Effector memory CD8-positive, alpha-beta T cell (primary cell): ENCODE measurements around the gene NEMP2.
A peak's percentile ranks its signal among the peaks of the same experiment; 100 is the strongest.
"Not testable (repeated sequence)": the region's sequence is repeated elsewhere in the genome, so short reads cannot be mapped to it uniquely, and the experiment has no call there.

ENCODE experiments used
- ATAC-seq: fragments of 150-1000 bp; cut with Tn5 transposase; replicated peaks from 2 replicates; pipeline ENCODE4 v1.10.0; 2021; ENCODE audit warnings: mild to moderate bottlenecking, moderate library complexity
- DNase-seq, 3 experiments: peaks; one replicate each; pipeline ENCODE4 v3.0.0; 2021
- H3K27ac Mint-ChIP-seq, 2 donors: one replicate each; pipeline ENCODE4 v1.8.0; 2022; ENCODE audit warnings: mild to moderate bottlenecking in 2 of 2, mixed read lengths in 2 of 2, moderate library complexity in 2 of 2
- H3K27me3 Mint-ChIP-seq, 2 donors: one replicate each; pipeline ENCODE4 v1.8.0; 2022; ENCODE audit warnings: mixed read lengths in 2 of 2
- H3K36me3 Mint-ChIP-seq: one replicate; pipeline ENCODE4 v1.8.0; 2022; ENCODE audit warnings: mild to moderate bottlenecking, moderate library complexity, mixed read lengths; ENCODE audit not compliant: insufficient read depth
- H3K4me1 Mint-ChIP-seq, 2 donors: one replicate each; pipeline ENCODE4 v1.8.0; 2022; ENCODE audit warnings: low read depth in 2 of 2, mixed read lengths in 2 of 2
- H3K4me3 Mint-ChIP-seq, 2 donors: one replicate each; pipeline ENCODE4 v1.8.0; 2022; ENCODE audit warnings: mild to moderate bottlenecking in 2 of 2, mixed read lengths in 2 of 2, moderate library complexity in 2 of 2
- H3K9me3 Mint-ChIP-seq, 2 donors: one replicate each; pipeline ENCODE4 v1.8.0; 2022; ENCODE audit warnings: mixed read lengths in 2 of 2

The NEMP2 gene

DNA sequence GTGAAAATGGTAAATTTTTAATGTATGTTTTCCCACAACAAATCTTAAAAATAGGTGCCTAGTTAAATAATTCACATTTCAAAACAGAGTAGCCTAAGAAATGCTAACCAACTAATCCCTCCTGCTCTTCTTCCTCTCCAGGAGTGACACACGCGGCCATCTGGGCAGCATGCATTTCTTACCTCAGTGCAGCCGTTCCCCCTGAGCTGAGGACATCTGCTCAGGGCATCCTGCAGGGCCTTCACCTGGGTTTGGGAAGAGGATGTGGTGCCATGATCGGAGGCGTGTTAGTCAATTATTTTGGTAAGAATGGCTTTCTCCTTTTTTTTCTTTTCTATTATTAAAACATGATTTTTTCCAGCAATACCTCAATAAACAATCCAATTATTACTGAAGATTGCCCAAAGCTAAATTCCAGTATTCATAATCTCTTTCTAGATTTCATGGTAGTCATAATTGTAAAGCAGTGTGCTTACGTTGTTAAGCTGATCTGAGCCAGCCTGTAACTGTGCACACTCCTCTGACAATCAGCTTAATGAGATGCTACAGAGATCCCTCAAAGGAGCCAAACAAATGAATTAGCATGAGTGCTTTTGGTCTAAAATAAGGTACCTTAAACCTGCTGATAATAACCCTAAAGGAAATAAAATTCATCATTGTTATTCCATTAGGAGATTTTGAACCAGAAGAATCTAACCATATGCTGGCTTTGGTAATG, 45.8 kb downstream of the NEMP2 start:
- H3K9me3 Mint-ChIP-seq = peaks cover 0 to 3% of the 10 kb centered on the region in 2 donors
- DNase-seq (no peak), ATAC-seq (no peak)
- peaks cover 9 to 36% of the 10 kb centered on the region in 2 donors for H3K4me1 Mint-ChIP-seq
- peaks cover 48% of the 10 kb centered on the region for H3K36me3 Mint-ChIP-seq
- no peak overlapping the region for H3K27ac Mint-ChIP-seq
- H3K27me3 Mint-ChIP-seq = no peaks in the 10 kb centered on the region
- no peak overlapping the region for H3K4me3 Mint-ChIP-seq

DNA sequence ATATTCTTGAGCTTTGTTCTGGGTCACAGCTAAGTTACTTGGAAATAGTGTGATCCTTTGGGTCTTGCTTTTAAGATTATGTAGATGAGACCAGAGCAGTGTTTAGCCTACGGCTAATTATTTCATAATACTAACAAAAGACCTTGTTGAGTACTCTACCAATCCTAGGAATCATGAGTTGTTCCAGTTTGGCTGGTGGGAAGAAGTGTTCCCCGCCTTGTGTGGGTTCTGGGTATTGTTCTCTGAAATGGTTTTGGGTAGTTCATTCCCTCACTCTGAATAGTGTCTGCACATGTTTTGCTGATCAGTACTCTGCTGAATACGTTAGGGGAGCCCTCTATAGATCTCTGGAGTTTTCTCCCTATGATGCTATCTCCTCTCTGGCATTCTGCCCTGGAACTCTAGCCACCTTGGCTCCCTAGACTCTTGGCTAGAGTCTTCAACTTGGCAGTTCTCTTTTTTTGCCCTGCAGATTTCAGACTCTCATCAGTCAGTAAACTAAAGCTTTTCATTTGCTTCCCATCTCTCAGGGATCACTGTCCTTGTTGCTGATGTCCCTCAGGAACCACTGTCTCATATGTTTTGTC, 48.4 kb downstream of the NEMP2 start:
- Mint-ChIP-seq H3K4me3 (no peak overlapping the region), H3K27ac (peak overlapping the region in 1 of 2 donors; percentile 79), H3K36me3 (peaks cover 43% of the 10 kb centered on the region), H3K9me3 (no peaks in the 10 kb centered on the region), H3K4me1 (peaks cover 4 to 31% of the 10 kb centered on the region in 2 donors), H3K27me3 (no peaks in the 10 kb centered on the region)
- DNase-seq (no peak), ATAC-seq (no peak)

DNA sequence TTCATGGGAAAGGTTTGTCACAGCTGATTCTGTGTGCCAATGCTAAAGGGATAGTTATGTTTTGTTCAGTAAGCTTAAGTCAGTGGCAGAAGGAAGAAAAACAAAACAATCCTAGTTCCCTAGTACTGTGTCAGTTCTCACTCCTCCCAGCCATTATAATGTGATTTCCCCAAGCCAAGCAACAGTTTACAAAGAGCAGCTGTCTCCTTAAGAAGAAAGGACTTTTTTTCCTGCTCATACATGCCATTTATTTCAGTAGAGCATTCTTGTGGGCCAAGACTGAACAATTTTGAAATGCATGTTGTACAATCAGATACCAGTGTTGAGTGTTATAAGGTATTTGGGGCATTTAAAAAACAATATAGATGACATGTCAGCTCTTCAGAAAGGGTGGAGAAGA, 52.1 kb downstream of the NEMP2 start:
- Mint-ChIP-seq H3K4me3 (no peak overlapping the region), H3K27ac (peak overlapping the region; percentile 58 to 66), H3K36me3 (peaks cover 11% of the 10 kb centered on the region), H3K27me3 (no peaks in the 10 kb centered on the region), H3K9me3 (no peaks in the 10 kb centered on the region), H3K4me1 (peaks cover 10 to 36% of the 10 kb centered on the region in 2 donors)
- ATAC-seq (no peak), DNase-seq (no peak)

DNA sequence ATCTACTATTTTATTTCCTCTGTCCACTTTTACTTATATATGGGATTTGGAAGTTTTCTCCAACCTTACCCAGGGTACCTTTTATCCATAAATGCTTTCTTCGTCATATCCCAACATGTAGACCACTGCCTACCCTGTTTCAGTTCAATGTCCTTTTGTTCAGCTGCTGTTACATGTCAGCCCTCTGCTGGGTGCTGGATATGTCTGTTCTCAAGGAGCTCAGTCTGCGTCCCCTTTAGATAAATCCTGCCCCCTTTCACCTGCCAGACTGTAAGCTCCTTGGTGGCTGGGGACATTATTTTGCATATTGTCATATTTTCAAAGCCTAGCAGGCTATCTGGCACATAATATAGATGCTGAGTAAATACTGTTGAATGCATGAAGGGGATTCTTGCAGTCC, 53.2 kb downstream of the NEMP2 start:
- H3K9me3 Mint-ChIP-seq = no peaks in the 10 kb centered on the region
- no peak for ATAC-seq
- no peak for DNase-seq
- H3K27me3 Mint-ChIP-seq = no peaks in the 10 kb centered on the region
- peak overlapping the region; percentile 58 to 66 for H3K27ac Mint-ChIP-seq
- H3K4me3 Mint-ChIP-seq = no peak overlapping the region
- H3K36me3 Mint-ChIP-seq = peaks cover 8% of the 10 kb centered on the region
- peaks cover 10 to 35% of the 10 kb centered on the region in 2 donors for H3K4me1 Mint-ChIP-seq

DNA sequence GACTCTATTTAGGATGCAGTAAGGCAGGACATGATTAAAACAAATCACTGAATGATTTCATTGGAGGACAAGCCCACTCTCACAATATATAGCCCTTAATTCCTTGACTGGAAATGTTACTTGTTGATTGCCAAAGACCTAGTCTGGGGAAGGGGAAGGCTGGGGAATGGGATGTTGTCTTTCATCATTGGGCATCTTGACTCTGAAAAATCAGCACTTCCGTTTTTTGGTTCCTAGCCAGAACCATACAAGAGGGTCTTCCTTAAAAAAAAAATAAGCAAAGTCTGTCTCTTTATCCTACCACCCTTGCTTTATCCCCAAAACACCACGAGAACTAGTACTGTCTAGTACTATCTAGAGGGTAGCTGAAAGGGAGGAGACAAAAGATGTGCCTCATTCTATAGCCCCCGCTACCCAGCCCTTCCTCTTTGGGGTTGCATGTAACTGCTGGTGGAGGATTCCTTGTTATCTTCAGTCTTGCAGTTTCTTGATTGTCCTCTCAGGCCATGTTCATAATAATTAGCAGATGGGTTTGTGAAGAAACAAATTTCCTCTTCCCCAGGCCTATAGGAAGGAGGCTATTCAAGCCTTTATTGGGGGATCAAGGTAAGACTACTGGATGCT, 55.8 kb downstream of the NEMP2 start:
- Mint-ChIP-seq H3K27me3 (no peaks in the 10 kb centered on the region), H3K4me1 (peaks cover 8 to 25% of the 10 kb centered on the region in 2 donors), H3K4me3 (no peak overlapping the region), H3K9me3 (no peaks in the 10 kb centered on the region), H3K36me3 (peaks cover 3% of the 10 kb centered on the region), H3K27ac (peak overlapping the region; percentile 49 to 90)
- DNase-seq (no peak), ATAC-seq (no peak)

DNA sequence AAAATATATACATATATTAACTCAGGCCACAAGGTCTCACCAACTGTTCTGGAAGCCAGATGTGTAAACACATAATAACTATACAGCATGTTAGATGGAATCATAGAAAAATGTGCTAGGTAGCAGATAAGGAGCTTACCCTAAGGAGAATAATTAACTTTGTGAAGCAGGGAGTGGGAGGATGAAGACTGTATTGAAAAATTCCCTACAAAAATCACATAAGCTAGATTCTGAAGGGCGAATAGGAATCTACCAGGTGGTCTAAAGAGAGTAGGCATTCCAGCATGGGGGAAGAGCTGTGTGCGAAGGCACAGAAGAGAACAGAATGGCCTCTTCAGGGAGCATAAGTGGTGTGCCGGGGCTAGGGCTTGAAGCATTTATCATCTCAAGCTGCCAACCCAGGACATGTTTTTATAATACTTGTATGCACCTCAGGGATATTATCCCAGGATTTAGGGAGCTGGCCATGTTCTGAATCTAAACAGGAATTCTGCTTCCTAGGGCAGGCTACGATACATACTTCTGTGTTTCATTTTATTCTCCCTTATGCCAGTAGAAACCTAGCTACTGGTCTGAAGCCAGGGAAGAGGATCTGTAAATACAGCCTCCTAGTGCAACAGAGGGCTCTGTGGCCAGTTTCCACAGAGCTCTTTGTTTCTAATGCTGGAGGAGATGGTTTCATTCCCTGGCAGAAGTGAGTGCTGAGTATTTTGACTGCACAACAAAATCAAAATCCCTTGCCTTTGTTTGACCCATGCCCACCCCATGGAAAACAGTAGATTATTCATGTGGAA, 56.7 kb downstream of the NEMP2 start:
- no peak for DNase-seq
- H3K36me3 Mint-ChIP-seq = peaks cover 3% of the 10 kb centered on the region
- no peaks in the 10 kb centered on the region for H3K9me3 Mint-ChIP-seq
- no peak overlapping the region for H3K4me3 Mint-ChIP-seq
- H3K27ac Mint-ChIP-seq = peak overlapping the region; percentile 1 to 90
- H3K27me3 Mint-ChIP-seq = no peaks in the 10 kb centered on the region
- ATAC-seq = no peak
- peaks cover 8 to 21% of the 10 kb centered on the region in 2 donors for H3K4me1 Mint-ChIP-seq

DNA sequence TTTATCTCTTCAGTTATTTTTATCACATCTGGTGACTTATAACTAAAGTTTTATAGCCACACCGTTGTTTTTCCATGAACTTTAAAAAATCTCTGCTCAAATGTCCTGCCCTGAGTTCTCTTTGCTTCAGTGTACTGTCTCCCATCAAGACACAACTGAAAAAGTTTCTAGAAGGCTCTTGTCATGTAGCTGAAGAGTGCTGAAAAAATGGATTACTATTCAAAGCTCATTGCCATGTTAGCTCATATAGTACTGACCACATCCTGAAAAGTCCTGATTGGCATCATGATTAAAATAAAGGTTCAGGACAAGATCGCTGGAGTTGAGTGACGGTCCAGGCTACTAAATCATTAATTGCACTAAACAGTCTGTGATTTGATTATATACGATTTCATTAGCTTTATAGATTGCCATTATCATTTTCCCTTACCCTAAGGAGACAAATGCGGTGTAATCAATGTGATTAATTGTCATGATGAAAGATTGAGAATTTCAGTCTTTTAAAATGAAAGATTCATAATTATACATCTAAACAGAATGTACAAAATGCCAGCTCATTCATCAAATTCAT, 64.2 kb downstream of the NEMP2 start:
- DNase-seq (no peak), ATAC-seq (no peak)
- no peaks in the 10 kb centered on the region for H3K27me3 Mint-ChIP-seq
- H3K4me1 Mint-ChIP-seq = peaks cover 16 to 35% of the 10 kb centered on the region in 2 donors
- no peak overlapping the region for H3K4me3 Mint-ChIP-seq
- H3K27ac Mint-ChIP-seq = peak overlapping the region in 1 of 2 donors; percentile 13
- peaks cover 6% of the 10 kb centered on the region for H3K36me3 Mint-ChIP-seq
- no peaks in the 10 kb centered on the region for H3K9me3 Mint-ChIP-seq

DNA sequence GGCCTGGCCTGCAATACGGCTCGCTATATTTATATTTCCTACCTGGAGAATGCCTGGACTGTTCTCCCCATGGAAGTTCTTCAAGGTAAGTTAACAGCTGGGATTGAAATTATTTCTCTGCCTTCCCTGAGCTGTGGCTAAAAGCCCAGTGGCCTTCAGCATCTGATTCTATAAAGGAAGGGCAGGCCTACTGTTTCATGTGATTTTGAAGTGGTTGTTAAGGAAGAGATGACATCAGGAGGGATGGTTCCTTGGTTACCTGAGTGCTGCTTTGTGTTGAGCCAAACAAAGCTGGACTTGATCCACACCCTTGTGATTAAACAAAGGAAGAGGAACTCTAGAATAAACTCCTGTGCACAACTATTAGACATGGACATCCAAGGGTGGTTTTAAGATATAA, 64.8 kb downstream of the NEMP2 start:
- no peaks in the 10 kb centered on the region for H3K9me3 Mint-ChIP-seq
- ATAC-seq (no peak), DNase-seq (no peak)

DNA sequence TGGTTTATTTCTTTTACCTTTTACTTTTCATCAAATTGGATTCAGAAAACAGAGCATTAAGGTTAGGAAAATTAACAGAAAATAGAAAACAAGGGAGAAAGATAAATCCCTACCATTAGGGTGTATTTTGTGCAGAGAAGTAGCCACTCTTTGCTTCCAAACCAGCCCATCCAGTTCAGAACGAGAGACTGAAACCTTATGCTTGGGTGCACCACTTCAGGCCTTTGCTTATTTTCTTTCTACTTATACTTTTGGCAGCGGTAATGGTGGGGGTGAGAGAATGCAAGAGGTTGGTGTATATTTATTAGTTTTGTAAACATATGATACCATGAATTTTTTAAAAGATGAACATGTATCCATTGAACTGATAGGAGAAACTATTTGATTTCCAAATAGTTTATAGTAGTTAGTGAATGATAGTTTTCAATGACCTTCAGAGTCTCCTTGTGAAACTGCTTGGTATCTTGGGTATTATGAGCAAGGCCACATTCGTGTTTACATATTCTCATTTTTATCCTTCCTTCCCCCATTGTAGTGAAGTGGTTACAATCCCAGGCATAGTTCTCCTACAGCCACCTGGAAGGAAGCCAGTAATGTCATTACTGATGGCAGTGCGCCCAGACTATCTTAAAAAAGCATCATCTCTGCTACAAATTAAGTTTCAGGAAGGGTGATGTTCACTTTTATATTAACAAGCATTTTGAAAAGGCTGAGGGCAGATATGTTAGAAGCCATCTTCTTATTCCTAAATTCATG, 65.5 kb downstream of the NEMP2 start:
- Mint-ChIP-seq H3K4me1 (peaks cover 23 to 48% of the 10 kb centered on the region in 2 donors), H3K27ac (peak overlapping the region; percentile 54 to 82), H3K9me3 (no peaks in the 10 kb centered on the region), H3K36me3 (peaks cover 6% of the 10 kb centered on the region), H3K4me3 (no peak overlapping the region), H3K27me3 (no peaks in the 10 kb centered on the region)
- ATAC-seq = no peak
- DNase-seq = no peak

More for the DNA sequence above, 64.8 kb downstream of the NEMP2 start:
- Mint-ChIP-seq H3K27ac (peak overlapping the region in 1 of 2 donors; percentile 54), H3K4me1 (peaks cover 18 to 41% of the 10 kb centered on the region in 2 donors), H3K36me3 (peaks cover 6% of the 10 kb centered on the region), H3K27me3 (no peaks in the 10 kb centered on the region), H3K4me3 (no peak overlapping the region)

DNA sequence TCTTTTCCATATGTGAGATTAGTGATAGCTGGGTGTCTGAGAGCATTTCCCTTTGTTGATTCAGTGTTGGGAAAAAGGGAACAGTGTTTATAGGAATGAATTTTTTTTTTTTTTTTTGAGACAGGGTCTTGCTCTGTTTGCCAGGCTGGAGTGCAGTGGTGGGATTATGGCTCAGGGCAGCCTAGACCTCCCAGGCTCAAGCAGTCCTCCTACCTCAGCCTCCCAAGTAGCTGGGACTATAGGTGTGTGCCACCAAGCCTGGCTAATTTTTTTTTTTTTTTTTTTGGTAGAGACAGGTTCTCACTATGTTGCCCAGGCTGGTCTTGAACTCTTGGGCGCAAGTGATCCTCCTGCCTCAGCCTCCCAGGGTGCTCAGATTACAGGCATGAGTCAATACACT, 66.2 kb downstream of the NEMP2 start:
- not testable (repeated sequence) for H3K27me3 Mint-ChIP-seq, ATAC-seq, H3K36me3 Mint-ChIP-seq, DNase-seq, H3K9me3 Mint-ChIP-seq, H3K4me3 Mint-ChIP-seq
- peak overlapping the region; percentile 54 to 82 for H3K27ac Mint-ChIP-seq
- H3K4me1 Mint-ChIP-seq = peaks cover 24 to 50% of the 10 kb centered on the region in 2 donors

DNA sequence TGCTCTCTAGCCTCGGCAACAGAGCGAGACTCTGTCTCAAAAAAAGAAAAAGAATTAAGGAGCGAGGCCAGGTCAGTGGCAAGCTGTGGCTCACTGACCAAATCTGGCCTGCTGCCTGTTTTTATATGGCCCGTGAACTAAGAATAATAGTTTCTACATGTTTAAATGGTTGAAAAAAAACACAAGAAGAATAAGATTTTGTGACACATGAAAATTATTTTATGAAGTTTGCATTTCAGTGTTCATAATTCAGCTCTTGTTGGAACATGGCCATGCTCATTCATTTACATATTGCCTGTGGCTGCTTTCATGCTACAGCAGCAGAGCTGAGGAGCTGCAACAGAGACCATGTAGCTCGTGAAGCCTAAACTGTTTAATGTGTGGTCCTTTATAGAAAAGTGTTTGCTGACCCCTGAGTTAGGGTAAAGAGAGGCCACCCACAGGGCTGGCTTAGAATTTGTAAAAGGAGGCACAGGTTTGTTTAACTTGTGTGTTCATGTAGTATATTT, 66.9 kb downstream of the NEMP2 start:
- Mint-ChIP-seq H3K4me3 (peak overlapping the region in 1 of 2 donors; percentile 13), H3K36me3 (peaks cover 6% of the 10 kb centered on the region), H3K27ac (peak overlapping the region; percentile 54 to 82), H3K9me3 (no peaks in the 10 kb centered on the region), H3K27me3 (no peaks in the 10 kb centered on the region), H3K4me1 (peaks cover 27 to 54% of the 10 kb centered on the region in 2 donors)
- DNase-seq (no peak), ATAC-seq (no peak)

DNA sequence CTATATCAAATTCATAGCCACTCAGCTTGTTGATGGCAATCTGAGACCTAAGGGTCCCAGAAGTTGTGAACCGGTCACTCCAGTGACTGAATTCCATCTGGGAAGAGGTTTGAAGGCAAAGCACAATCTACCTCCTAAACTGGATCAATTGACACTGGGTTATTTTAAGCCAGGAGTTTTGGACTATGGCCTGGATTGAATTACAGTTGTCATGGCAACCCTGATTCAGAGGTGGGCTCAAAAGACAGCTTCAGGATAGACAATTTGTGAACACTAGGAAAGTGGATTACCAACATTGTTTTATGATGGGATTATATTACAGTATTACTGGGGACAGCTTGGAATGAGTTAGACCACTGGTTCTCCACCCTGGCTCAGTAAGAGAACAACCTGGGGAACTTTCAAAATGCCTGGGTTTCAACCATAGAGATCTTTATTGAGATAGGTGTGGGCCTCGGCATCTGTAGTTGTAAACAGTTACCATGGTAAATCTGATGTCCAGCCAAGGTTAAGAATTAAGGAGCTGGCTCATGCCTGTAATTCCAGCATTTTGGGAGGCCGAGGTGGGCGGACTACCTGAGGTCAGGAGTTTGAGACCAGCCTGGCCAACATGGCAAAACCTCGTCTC, 67.6 kb downstream of the NEMP2 start:
- Mint-ChIP-seq H3K9me3 (no peaks in the 10 kb centered on the region), H3K4me1 (peaks cover 30 to 57% of the 10 kb centered on the region in 2 donors), H3K4me3 (peak overlapping the region in 1 of 2 donors; percentile 13), H3K27ac (peak overlapping the region; percentile 54 to 82), H3K27me3 (no peaks in the 10 kb centered on the region), H3K36me3 (peaks cover 6% of the 10 kb centered on the region)
- DNase-seq = no peak
- no peak for ATAC-seq
